Adrenal gland (tissue), 12 donors: ENCODE results near the gene INF2. TPM values are rescaled to one million over a fixed set of nuclear protein-coding genes. Genes with fewer than 3 reads are reported as not detected.

Experiments used
- DNase-seq, 7 donors: peaks; one replicate each; pipeline ENCODE4 v3.0.0-alpha.2; 2019 to 2020
- H3K27ac ChIP-seq, 5 donors: fragments of 200-600 bp; sonication (generic) in 4 of 5; 1 replicate in 3 of 5; 2 replicates in 2 of 5; pipeline versions ENCODE4 v1.5.1 to v1.8.0; 2016 to 2020; ENCODE audit warnings: mild to moderate bottlenecking in 1 of 5
- H3K27me3 ChIP-seq: fragments of 200-600 bp; 2 replicates; pipeline ENCODE4 v1.8.0; 2021
- H3K36me3 ChIP-seq, 2 donors: fragments of 200-600 bp; replicated peaks in 1 of 2; 1 replicate in 1 of 2; 2 replicates in 1 of 2; pipeline versions ENCODE4 v1.5.1 to v1.8.0; 2018 to 2022
- H3K4me1 ChIP-seq, 2 donors: fragments of 200-600 bp; replicated peaks in 1 of 2; 1 replicate in 1 of 2; 2 replicates in 1 of 2; pipeline versions ENCODE4 v1.5.1 to v1.8.0; 2018 to 2021
- H3K4me3 ChIP-seq, 4 donors: fragments of 200-600 bp; sonication (generic) in 3 of 4; one replicate each; pipeline ENCODE4 v1.5.1; 2016 to 2018
- H3K9me3 ChIP-seq, 3 donors: fragments of 200-600 bp; sonication (generic) in 1 of 3; replicated peaks in 1 of 3; 1 replicate in 2 of 3; 2 replicates in 1 of 3; pipeline versions ENCODE4 v1.5.1 to v1.8.0; 2016 to 2021
- POLR2A ChIP-seq, 2 donors: fragments of 450-650 bp; IDR thresholded peaks; one replicate each; pipeline ENCODE4 v1.6.1; 2017; ENCODE audit warnings: antibody characterized with exemption in 2 of 2, mild to moderate bottlenecking in 2 of 2, moderate library complexity in 1 of 2
- WGBS, 4 donors: extraction: QIAGEN DNeasy Blood & Tissue Kit in 2 of 4; methylation state at CpG; one replicate each; pipeline versions ENCODE4 v1.1.5 to v1.1.7; 2013 to 2017; 5-methylcytosine and 5-hydroxymethylcytosine counted together
- intact Hi-C, 2 donors: fragments of 100-400 bp; cut with DNase I; formaldehyde crosslinking; loops; one replicate each; pipeline versions ENCODE4 v1.14.1 to v1.15.0; 2022 to 2023
- polyA plus RNA-seq, 3 donors: library from polyadenylated mRNA; stranded (reverse); fragments of 200-250 nt in 2 of 3; fragments of 350-450 nt in 1 of 3; fragmentation: Illumina TruSeq in 1 of 3; extraction: RNeasy Lipid Tissue Mini Kit (QIAGEN cat#74804) in 1 of 3; gene quantifications; one replicate each; pipeline ENCODE4 v1.2.3, GENCODE V29; 2013 to 2014
- total RNA-seq, 9 donors: library from RNA; depleted of rRNA in 4 of 9; stranded (reverse); fragments of >200 nt in 4 of 9; fragments of 120-200 nt in 1 of 9; fragmentation: NEBNext Ultra II Directional in 1 of 9; extraction: Animal tissue kit (Norgen Biotek cat#: 25700) in 1 of 9; gene quantifications; one replicate each; pipeline versions ENCODE4 v1.1.0 to v1.2.4, GENCODE V29; 2013 to 2023
- TF ChIP-seq, protein P1 (sequence below), 6 experiments: fragments of 450-650 bp in 4 of 6; fragments of 200-600 bp in 2 of 6; sonication (generic) in 1 of 6; IDR thresholded peaks; 1 replicate in 5 of 6; 2 replicates in 1 of 6; pipeline versions ENCODE4 v1.5.1 to v1.8.0; 2016 to 2021; ENCODE audit warnings: antibody characterized with exemption in 6 of 6, mild to moderate bottlenecking in 2 of 6, moderate library complexity in 1 of 6
- donor health status: healthy with polysubstance abuse.
- donor health status: Bipolar disorder and iron deficiency.
- donor health status: DM: yes; HTN: yes; CAD: no.
- donor health status: DM: no; HTN: no; CAD: no.
- donor health status: DM: no; HTN: no; CAD: no.
- donor health status: DM: yes; HTN: yes; CAD: no.

Gene INF2
- total and polyA plus RNA-seq, 12 donors: 8.4 to 217 (median 62.0) TPM

GRCh38 chr14:104715871-104716270, 26.5 kb downstream of the INF2 start:
- Histone ChIP-seq H3K27me3 (no peaks in the 10 kb centered on the region), H3K36me3 (peaks cover 0 to 64% of the 10 kb centered on the region in 2 donors), H3K4me3 (no peak overlapping the region), H3K27ac (no peak overlapping the region), H3K9me3 (no peaks in the 10 kb centered on the region), H3K4me1 (no peaks in the 10 kb centered on the region)
- DNase-seq: no peak
- no peak for TF ChIP-seq POLR2A (IDR thresholded peaks at IDR 0.05)
- TF ChIP-seq, protein P1, sequence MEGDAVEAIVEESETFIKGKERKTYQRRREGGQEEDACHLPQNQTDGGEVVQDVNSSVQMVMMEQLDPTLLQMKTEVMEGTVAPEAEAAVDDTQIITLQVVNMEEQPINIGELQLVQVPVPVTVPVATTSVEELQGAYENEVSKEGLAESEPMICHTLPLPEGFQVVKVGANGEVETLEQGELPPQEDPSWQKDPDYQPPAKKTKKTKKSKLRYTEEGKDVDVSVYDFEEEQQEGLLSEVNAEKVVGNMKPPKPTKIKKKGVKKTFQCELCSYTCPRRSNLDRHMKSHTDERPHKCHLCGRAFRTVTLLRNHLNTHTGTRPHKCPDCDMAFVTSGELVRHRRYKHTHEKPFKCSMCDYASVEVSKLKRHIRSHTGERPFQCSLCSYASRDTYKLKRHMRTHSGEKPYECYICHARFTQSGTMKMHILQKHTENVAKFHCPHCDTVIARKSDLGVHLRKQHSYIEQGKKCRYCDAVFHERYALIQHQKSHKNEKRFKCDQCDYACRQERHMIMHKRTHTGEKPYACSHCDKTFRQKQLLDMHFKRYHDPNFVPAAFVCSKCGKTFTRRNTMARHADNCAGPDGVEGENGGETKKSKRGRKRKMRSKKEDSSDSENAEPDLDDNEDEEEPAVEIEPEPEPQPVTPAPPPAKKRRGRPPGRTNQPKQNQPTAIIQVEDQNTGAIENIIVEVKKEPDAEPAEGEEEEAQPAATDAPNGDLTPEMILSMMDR (IDR thresholded peaks at IDR 0.05): no peak
- 91 to 100% (median 95%) methylated on average over 1 to 12 of the region's 12 CpGs for WGBS, 4 donors
- intact Hi-C loops: no loop called here

DNA sequence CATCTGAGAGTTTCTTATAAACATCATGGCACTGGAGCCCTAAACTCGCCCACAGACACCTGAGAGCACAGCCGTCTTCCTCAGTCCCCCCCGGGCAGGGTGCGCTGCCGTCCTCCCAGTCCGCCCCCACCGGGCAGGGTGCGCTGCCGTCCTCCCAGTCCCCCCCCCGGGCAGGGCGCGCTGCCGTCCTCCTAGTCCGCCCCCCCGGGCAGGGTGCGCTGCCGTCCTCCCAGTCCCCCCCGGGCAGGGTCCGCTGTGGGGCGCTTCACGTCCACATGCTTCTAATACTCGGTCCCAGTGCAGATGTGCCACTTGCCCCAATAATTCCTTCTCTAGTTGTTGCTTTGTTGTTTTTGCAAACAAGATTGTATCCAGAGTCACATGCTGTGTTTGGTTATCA, 27.7 kb downstream of the INF2 start:
- 85 to 92% (median 91%) methylated on average over 14 to 22 of the region's 22 CpGs for WGBS, 4 donors
- intact Hi-C loops: no loop called here
- no peak overlapping the region for H3K27ac ChIP-seq
- peaks cover 0 to 51% of the 10 kb centered on the region in 2 donors for H3K36me3 ChIP-seq
- no peaks in the 10 kb centered on the region for H3K9me3 ChIP-seq
- no peak for DNase-seq
- TF ChIP-seq POLR2A (IDR thresholded peaks at IDR 0.05): no peak
- TF ChIP-seq, protein P1 (IDR thresholded peaks at IDR 0.05): no peak
- H3K4me3 ChIP-seq: no peak overlapping the region
- H3K27me3 ChIP-seq: no peaks in the 10 kb centered on the region
- H3K4me1 ChIP-seq: peaks cover under 1 to 6% of the 10 kb centered on the region in 2 donors

DNA sequence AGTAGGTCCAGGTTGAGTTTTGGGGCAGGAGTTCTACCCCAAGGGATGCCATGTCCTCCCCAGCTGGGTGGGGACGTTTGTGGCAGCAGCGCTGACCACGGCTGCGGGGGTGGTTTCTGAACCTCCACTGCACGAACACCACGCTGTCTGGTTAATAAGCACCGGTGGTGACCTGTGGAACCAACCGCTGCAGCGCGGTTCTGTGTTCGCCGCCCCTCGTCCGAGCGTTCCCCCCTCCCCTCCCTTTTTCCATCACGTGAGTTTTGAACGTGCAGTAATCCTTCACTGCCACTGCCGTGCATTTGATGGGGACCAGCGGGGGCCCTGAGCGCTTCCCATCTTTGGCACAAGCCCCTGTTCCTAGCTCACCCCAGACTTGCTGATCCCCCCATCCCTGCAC, 28.2 kb downstream of the INF2 start:
- no peak overlapping the region for H3K27ac ChIP-seq
- H3K4me3 ChIP-seq: no peak overlapping the region
- peaks cover 6 to 11% of the 10 kb centered on the region in 2 donors for H3K4me1 ChIP-seq
- no peak for DNase-seq
- TF ChIP-seq, protein P1 (IDR thresholded peaks at IDR 0.05): no peak
- TF ChIP-seq POLR2A (IDR thresholded peaks at IDR 0.05): no peak
- intact Hi-C loops: no loop called here
- H3K36me3 ChIP-seq: peaks cover 0 to 46% of the 10 kb centered on the region in 2 donors
- no peaks in the 10 kb centered on the region for H3K27me3 ChIP-seq
- WGBS, 4 donors: 71 to 88% (median 76%) methylated on average over 11 to 20 of the region's 20 CpGs
- no peaks in the 10 kb centered on the region for H3K9me3 ChIP-seq

GRCh38 chr14:104718147-104718546, 28.7 kb downstream of the INF2 start:
- Histone ChIP-seq H3K27ac (no peak overlapping the region), H3K9me3 (no peaks in the 10 kb centered on the region), H3K4me3 (no peak overlapping the region), H3K36me3 (peaks cover 0 to 41% of the 10 kb centered on the region in 2 donors), H3K27me3 (no peaks in the 10 kb centered on the region), H3K4me1 (peaks cover 11 to 16% of the 10 kb centered on the region in 2 donors)
- TF ChIP-seq, protein P1 (IDR thresholded peaks at IDR 0.05): no peak
- TF ChIP-seq POLR2A (IDR thresholded peaks at IDR 0.05): no peak
- WGBS, 4 donors: 80 to 92% (median 88%) methylated on average over 10 of the region's 10 CpGs
- intact Hi-C loops: no loop called here
- no peak for DNase-seq
